ENCODE measurements around the gene SNRNP40.

- TF ChIP-seq CTCF (conservative IDR thresholded peaks at IDR 0.05; ENCODE audit: low read length) (no peak), EZH2phosphoT487 (IDR thresholded peaks at IDR 0.05; ENCODE audit: borderline replicate concordance, low read depth, low read length) (no peak)
Measured at GRCh38 chr1:31300193-31300592, 3.6 kb upstream of the SNRNP40 start.

All from OCI-LY7 (cell line).